Esophagus squamous epithelium (tissue), 5 donors: ENCODE measurements around the gene DEUP1. TPM values are rescaled to one million over a fixed set of nuclear protein-coding genes. Genes with fewer than 3 reads are reported as not detected.
"Not testable (repeated sequence)": the region's sequence is repeated elsewhere in the genome, so short reads cannot be mapped to it uniquely, and the experiment has no call there.

Experiments
- DNase-seq: peaks from one replicate; lab custom pipeline; 2025; lab: John Stamatoyannopoulos, UW
- H3K27ac ChIP-seq, 4 donors: fragments of 200-600 bp; sonication (generic); one replicate each; pipeline ENCODE4 v1.5.1; 2016 to 2019; ENCODE audit warnings: mild to moderate bottlenecking in 1 of 4
- H3K27me3 ChIP-seq, 4 donors: fragments of 200-600 bp; sonication (generic); 1 replicate in 3 of 4; 2 replicates in 1 of 4; pipeline versions ENCODE4 v1.5.1 to v1.6.0; 2017 to 2021; ENCODE audit warnings: antibody characterized with exemption in 1 of 4
- H3K36me3 ChIP-seq, 3 donors: fragments of 200-600 bp; sonication (generic); one replicate each; pipeline ENCODE4 v1.5.1; 2016 to 2019
- H3K4me1 ChIP-seq, 3 donors: fragments of 200-600 bp; sonication (generic); one replicate each; pipeline ENCODE4 v1.5.1; 2017 to 2019
- H3K4me3 ChIP-seq, 4 donors: fragments of 200-600 bp; sonication (generic); 1 replicate in 3 of 4; 2 replicates in 1 of 4; pipeline ENCODE4 v1.5.1; 2016 to 2019; ENCODE audit warnings: mild to moderate bottlenecking in 2 of 4, moderate library complexity in 1 of 4
- H3K9me3 ChIP-seq, 3 donors: fragments of 200-600 bp; sonication (generic); one replicate each; pipeline ENCODE4 v1.5.1; 2016 to 2019
- POLR2A ChIP-seq, 4 donors: fragments of 450-650 bp; IDR thresholded peaks; one replicate each; pipeline ENCODE4 v1.6.1; 2017; ENCODE audit warnings: antibody characterized with exemption in 4 of 4, mild to moderate bottlenecking in 4 of 4, moderate library complexity in 3 of 4
- WGBS, 2 donors: methylation state at CpG; one replicate each; pipeline ENCODE4 v1.1.5; 2018; 5-methylcytosine and 5-hydroxymethylcytosine counted together
- intact Hi-C: fragments of 100-400 bp; cut with DNase I; formaldehyde crosslinking; loops from one replicate; pipeline ENCODE4 v1.15.0; 2022
- total RNA-seq, 4 donors: library from RNA; depleted of rRNA; stranded (reverse); fragments of >200 nt; gene quantifications; one replicate each; pipeline ENCODE4 v1.1.0, GENCODE V29; 2016
- TF ChIP-seq, protein P1 (sequence below), 6 experiments: fragments of 450-650 bp in 4 of 6; fragments of 200-600 bp in 2 of 6; sonication (generic) in 2 of 6; IDR thresholded peaks; one replicate each; pipeline ENCODE4 v1.5.1; 2016 to 2019; ENCODE audit warnings: antibody characterized with exemption in 6 of 6, mild to moderate bottlenecking in 4 of 6, moderate library complexity in 4 of 6
- donor health status: DM: yes; HTN: yes; CAD: no.

DEUP1 gene
- total RNA-seq, 4 donors from 2014 or later, result not detected

GRCh38 chr11:93289782-93290463 is 40.6 kb upstream of the DEUP1 start:
- TF ChIP-seq, protein P1, sequence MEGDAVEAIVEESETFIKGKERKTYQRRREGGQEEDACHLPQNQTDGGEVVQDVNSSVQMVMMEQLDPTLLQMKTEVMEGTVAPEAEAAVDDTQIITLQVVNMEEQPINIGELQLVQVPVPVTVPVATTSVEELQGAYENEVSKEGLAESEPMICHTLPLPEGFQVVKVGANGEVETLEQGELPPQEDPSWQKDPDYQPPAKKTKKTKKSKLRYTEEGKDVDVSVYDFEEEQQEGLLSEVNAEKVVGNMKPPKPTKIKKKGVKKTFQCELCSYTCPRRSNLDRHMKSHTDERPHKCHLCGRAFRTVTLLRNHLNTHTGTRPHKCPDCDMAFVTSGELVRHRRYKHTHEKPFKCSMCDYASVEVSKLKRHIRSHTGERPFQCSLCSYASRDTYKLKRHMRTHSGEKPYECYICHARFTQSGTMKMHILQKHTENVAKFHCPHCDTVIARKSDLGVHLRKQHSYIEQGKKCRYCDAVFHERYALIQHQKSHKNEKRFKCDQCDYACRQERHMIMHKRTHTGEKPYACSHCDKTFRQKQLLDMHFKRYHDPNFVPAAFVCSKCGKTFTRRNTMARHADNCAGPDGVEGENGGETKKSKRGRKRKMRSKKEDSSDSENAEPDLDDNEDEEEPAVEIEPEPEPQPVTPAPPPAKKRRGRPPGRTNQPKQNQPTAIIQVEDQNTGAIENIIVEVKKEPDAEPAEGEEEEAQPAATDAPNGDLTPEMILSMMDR (IDR thresholded peaks at IDR 0.05), result no peak
- no peak for TF ChIP-seq POLR2A (IDR thresholded peaks at IDR 0.05)
- intact Hi-C loops, result no loop called here
- H3K4me3 ChIP-seq, result no peak overlapping the region
- peaks cover 0 to 4% (median 3%) of the 10 kb centered on the region in 3 donors for H3K4me1 ChIP-seq
- H3K27me3 ChIP-seq, result no peaks in the 10 kb centered on the region
- H3K27ac ChIP-seq, result no peak overlapping the region
- H3K36me3 ChIP-seq, result no peaks in the 10 kb centered on the region
- no peak for DNase-seq
- 44 to 58% methylated on average over 5 of the region's 5 CpGs for WGBS, 2 donors
- H3K9me3 ChIP-seq, result no peaks in the 10 kb centered on the region

GRCh38 chr11:93291110-93291509 is 39.4 kb upstream of the DEUP1 start:
- DNase-seq, result no peak
- intact Hi-C loops, result no loop called here

DNA sequence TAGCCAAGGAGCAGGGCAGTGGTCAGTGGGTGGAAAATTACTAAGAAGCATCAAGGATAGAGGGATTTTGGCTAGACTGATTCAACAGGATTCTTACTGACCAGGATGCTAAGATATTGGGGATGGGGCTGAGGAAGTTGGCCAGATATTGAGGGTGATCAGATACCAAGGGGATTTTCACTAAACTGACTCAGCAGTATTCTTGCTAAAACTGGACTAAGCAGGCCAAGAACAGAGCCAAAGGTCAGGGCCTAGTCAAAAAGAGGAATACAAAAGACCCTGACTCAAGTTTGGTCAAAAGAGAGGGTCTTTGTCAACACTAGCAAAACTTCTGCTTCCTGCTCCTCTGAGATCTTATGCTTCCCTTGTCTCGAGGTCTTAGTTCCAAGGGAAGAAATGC is 38.6 kb upstream of the DEUP1 start:
- WGBS, 2 donors, result 65 to 70% methylated on average over 1 of the region's 1 CpG
- TF ChIP-seq, protein P1 (IDR thresholded peaks at IDR 0.05), result no peak
- TF ChIP-seq POLR2A (IDR thresholded peaks at IDR 0.05), result no peak
- H3K36me3 ChIP-seq, result no peaks in the 10 kb centered on the region
- intact Hi-C loops, result no loop called here
- H3K27me3 ChIP-seq, result no peaks in the 10 kb centered on the region
- H3K9me3 ChIP-seq, result no peaks in the 10 kb centered on the region
- no peak for DNase-seq
- no peak overlapping the region for H3K27ac ChIP-seq
- peaks cover 0 to 4% (median 3%) of the 10 kb centered on the region in 3 donors for H3K4me1 ChIP-seq
- H3K4me3 ChIP-seq, result no peak overlapping the region

More at GRCh38 chr11:93291110-93291509, 39.4 kb upstream of the DEUP1 start:
- Histone ChIP-seq H3K4me3 (no peak overlapping the region), H3K36me3 (no peaks in the 10 kb centered on the region), H3K27me3 (no peaks in the 10 kb centered on the region), H3K27ac (no peak overlapping the region), H3K4me1 (peaks cover 0 to 4% (median 3%) of the 10 kb centered on the region in 3 donors), H3K9me3 (no peaks in the 10 kb centered on the region)
- TF ChIP-seq, protein P1 (IDR thresholded peaks at IDR 0.05), result no peak
- no peak for TF ChIP-seq POLR2A (IDR thresholded peaks at IDR 0.05)
- 65 to 82% methylated on average over 1 of the region's 1 CpG for WGBS, 2 donors

- TF ChIP-seq POLR2A (IDR thresholded peaks at IDR 0.05), result no peak
- TF ChIP-seq, protein P1 (IDR thresholded peaks at IDR 0.05), result no peak
- intact Hi-C loops, result no loop called here
- Histone ChIP-seq H3K27ac (no peak overlapping the region), H3K4me1 (no peaks in the 10 kb centered on the region), H3K4me3 (no peak overlapping the region), H3K9me3 (no peaks in the 10 kb centered on the region), H3K27me3 (no peaks in the 10 kb centered on the region), H3K36me3 (no peaks in the 10 kb centered on the region)
- DNase-seq, result no peak
- 56 to 70% methylated on average over 4 of the region's 4 CpGs for WGBS, 2 donors
Observed at GRCh38 chr11:93295921-93296575, 34.5 kb upstream of the DEUP1 start.

GRCh38 chr11:93303689-93304088 is 26.9 kb upstream of the DEUP1 start:
- DNase-seq, result no peak
- Histone ChIP-seq H3K27me3 (no peaks in the 10 kb centered on the region), H3K36me3 (no peaks in the 10 kb centered on the region), H3K4me1 (no peaks in the 10 kb centered on the region), H3K4me3 (no peak overlapping the region), H3K27ac (no peak overlapping the region), H3K9me3 (no peaks in the 10 kb centered on the region)
- no peak for TF ChIP-seq POLR2A (IDR thresholded peaks at IDR 0.05)
- TF ChIP-seq, protein P1 (IDR thresholded peaks at IDR 0.05), result no peak
- intact Hi-C loops, result no loop called here
- WGBS, 2 donors, result 94 to 95% methylated on average over 2 of the region's 3 CpGs

GRCh38 chr11:93314399-93314798 is 16.1 kb upstream of the DEUP1 start:
- DNase-seq, H3K36me3 ChIP-seq, H3K4me1 ChIP-seq, intact Hi-C loops, H3K4me3 ChIP-seq, H3K27ac ChIP-seq, H3K27me3 ChIP-seq: not testable (repeated sequence)
- peaks cover 0 to 20% (median 5%) of the 10 kb centered on the region in 3 donors for H3K9me3 ChIP-seq
- 100% methylated on average over 1 of the region's 1 CpG for WGBS, 2 donors
